Muscle layer of colon (tissue), 2 donors: ENCODE results near the gene CACNG1.

ENCODE experiments used
- H3K27ac ChIP-seq: one replicate; pipeline ENCODE4 v1.7.0; 2013; ENCODE audit warnings: low read depth, mild to moderate bottlenecking, low read length, moderate library complexity
- H3K27me3 ChIP-seq, 2 donors: one replicate each; pipeline ENCODE4 v1.7.0; 2013; ENCODE audit warnings: low read length in 2 of 2, mild to moderate bottlenecking in 2 of 2; ENCODE audit not compliant: insufficient read depth in 2 of 2, control insufficient read depth in 1 of 2
- H3K36me3 ChIP-seq: one replicate; pipeline ENCODE4 v1.7.0; 2013; ENCODE audit warnings: mild to moderate bottlenecking, low read length; ENCODE audit not compliant: insufficient read depth
- H3K4me1 ChIP-seq: one replicate; pipeline ENCODE4 v1.7.0; 2013; ENCODE audit warnings: mild to moderate bottlenecking, low read length; ENCODE audit not compliant: insufficient read depth
- H3K4me3 ChIP-seq, 2 donors: one replicate each; pipeline ENCODE4 v1.7.0; 2013; ENCODE audit warnings: low read length in 2 of 2, low read depth in 1 of 2, mild to moderate bottlenecking in 1 of 2, moderate library complexity in 1 of 2
- H3K9ac ChIP-seq: one replicate; pipeline ENCODE4 v1.7.0; 2013; ENCODE audit warnings: low read length
- H3K9me3 ChIP-seq: one replicate; pipeline ENCODE4 v1.7.0; 2013; ENCODE audit warnings: mild to moderate bottlenecking, low read length
- donor health status: abdominal sarcoma.
- donor health status: Adenocarcinoma of cecum.

Gene CACNG1

DNA sequence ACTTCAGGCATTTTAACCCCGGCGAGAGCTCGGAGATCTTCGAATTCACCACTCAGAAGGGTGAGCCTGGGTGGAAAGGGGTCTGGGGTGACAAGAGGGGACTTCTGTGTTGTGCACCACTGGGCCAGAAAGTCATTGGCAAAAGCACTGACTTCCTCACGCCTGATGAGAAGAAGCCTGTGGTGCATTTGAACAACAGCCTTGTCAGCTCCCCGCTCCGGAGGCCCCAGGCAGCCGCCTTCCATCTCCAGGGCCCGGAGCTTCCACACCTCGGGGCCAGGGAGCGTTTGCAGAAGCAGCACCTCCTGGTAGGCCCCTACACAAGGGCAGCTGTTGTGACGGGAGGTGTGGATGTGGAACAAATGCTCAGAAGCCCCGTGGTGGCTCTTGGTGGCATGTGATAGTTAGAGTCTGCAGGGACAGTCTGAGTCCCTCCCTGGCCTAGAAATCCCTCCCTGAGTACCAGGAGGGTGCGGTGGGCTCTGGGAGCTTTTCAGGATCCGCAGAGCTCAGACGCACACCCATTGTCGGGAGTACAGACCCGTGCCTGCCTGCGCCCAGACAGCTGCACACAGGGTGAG, 9.7 kb downstream of the CACNG1 start:
- H3K27ac ChIP-seq = no peak overlapping the region
- H3K4me1 ChIP-seq = no peaks in the 10 kb centered on the region
- no peak overlapping the region for H3K4me3 ChIP-seq
- H3K36me3 ChIP-seq = no peaks in the 10 kb centered on the region
- no peak overlapping the region for H3K9ac ChIP-seq
- H3K27me3 ChIP-seq = no peaks in the 10 kb centered on the region
- peaks cover 6% of the 10 kb centered on the region for H3K9me3 ChIP-seq

DNA sequence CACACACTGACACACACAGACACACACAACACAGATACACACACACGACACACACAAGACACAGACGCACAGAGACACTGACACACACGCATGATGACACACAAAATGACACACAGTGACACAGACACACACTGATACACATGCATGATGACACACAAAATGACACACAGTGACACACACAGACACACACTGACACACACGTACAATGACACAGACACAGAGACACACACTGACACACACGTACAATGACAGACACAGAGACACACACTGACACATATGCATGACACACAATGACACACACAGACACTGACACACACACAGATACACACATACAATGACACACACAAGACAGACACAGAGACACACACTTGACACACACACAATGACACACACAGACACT, 10.3 kb downstream of the CACNG1 start:
- Histone ChIP-seq H3K27ac (no peak overlapping the region), H3K36me3 (no peaks in the 10 kb centered on the region), H3K27me3 (no peaks in the 10 kb centered on the region), H3K4me3 (no peak overlapping the region), H3K9ac (no peak overlapping the region), H3K4me1 (no peaks in the 10 kb centered on the region), H3K9me3 (peaks cover 2% of the 10 kb centered on the region)

DNA sequence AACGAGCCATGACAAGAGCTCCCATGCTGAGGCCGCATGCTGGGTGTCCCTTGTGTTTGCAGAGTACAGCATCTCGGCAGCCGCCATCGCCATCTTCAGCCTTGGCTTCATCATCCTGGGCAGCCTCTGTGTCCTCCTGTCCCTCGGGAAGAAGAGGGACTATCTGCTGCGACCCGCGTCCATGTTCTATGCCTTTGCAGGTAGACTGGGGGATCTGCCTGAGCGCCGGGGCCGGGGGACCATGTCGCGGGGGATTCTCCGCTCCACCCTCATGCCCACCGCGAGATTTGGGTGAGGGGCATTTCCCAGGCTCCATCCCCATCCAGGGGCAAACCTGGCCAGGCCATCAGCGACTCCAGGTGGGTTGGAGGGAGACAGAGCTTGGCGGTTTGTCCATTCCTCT, 10.7 kb downstream of the CACNG1 start:
- Histone ChIP-seq H3K9ac (no peak overlapping the region), H3K27me3 (no peaks in the 10 kb centered on the region), H3K4me1 (no peaks in the 10 kb centered on the region), H3K9me3 (no peaks in the 10 kb centered on the region), H3K36me3 (no peaks in the 10 kb centered on the region), H3K4me3 (no peak overlapping the region), H3K27ac (no peak overlapping the region)

DNA sequence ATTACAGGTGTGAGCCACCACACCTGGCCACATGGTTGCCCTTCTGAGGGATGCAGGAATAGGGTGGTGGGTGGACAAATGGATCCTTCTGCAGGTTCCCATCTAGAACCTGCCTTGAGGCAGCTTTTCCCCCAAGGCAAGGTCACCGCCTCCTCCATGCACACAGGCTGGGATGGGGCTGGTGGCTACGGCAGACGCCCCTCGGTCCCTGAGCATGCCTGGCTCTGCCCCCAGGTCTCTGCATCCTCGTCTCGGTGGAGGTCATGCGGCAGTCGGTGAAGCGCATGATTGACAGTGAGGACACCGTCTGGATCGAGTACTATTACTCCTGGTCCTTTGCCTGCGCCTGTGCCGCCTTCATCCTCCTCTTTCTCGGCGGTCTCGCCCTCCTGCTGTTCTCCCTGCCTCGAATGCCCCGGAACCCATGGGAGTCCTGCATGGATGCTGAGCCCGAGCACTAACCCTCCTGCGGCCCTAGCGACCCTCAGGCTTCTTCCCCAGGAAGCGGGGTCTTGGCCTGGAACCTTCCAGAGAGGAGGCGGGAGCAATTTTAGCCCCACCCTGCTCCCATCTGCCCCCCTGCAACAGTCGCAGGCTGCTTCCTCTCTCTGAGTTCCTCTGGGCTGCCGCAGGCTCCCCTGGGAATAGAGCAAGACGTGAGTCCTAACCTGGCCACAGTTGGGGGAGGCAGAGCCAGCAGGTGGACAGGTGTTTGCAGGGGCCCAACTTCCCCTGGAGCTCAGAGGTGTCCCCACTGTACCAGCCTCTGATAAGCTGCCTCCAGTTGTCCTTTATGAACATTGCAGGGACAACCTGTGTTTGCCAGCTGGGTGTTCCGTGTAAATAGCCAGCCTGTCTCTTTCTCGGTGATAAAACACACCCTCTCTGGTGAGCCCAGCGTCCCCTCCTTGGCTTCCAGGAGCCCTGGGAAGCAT, 11.7 kb downstream of the CACNG1 start:
- H3K4me3 ChIP-seq = no peak overlapping the region
- H3K36me3 ChIP-seq = no peaks in the 10 kb centered on the region
- no peaks in the 10 kb centered on the region for H3K4me1 ChIP-seq
- no peaks in the 10 kb centered on the region for H3K9me3 ChIP-seq
- H3K27me3 ChIP-seq = no peaks in the 10 kb centered on the region
- H3K9ac ChIP-seq = no peak overlapping the region
- no peak overlapping the region for H3K27ac ChIP-seq

DNA sequence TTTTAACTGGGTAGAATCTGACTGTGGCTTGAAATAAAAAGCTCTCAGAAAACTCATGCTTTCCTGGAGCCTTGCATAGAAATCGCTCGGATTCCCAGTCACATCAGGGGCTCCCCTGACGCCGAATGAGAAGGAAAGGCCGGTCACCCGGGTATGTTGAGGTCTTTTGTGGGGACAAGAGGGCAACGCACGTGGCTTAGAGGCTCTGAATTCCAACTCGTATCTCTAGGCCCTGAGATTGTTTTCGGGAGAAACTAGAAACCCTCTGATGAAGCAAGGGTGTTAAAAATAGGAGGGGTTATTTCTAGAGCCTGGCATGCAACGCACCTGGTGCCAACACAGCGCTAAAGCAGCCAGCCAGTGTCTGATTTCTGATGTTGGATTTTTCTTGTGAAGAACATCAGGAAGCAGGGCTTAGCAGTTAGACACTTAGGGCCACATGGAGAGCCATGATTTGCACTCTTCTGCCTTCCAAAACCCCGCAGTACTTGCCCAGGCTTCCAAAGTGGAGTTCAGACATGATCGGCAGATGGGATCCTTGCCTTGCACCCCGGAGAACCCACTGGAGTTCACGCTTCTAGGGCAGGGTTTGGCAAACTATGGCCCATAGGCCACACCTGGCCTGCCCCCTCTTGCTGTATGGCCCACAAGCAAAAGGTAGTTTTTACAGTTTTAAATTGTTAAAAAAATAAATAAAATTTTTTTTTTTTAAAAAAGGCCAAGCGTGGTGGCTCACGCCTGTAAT, 12.6 kb downstream of the CACNG1 start:
- Histone ChIP-seq H3K36me3 (no peaks in the 10 kb centered on the region), H3K27me3 (no peaks in the 10 kb centered on the region), H3K4me3 (no peak overlapping the region), H3K9ac (no peak overlapping the region), H3K27ac (no peak overlapping the region), H3K4me1 (no peaks in the 10 kb centered on the region), H3K9me3 (no peaks in the 10 kb centered on the region)

DNA sequence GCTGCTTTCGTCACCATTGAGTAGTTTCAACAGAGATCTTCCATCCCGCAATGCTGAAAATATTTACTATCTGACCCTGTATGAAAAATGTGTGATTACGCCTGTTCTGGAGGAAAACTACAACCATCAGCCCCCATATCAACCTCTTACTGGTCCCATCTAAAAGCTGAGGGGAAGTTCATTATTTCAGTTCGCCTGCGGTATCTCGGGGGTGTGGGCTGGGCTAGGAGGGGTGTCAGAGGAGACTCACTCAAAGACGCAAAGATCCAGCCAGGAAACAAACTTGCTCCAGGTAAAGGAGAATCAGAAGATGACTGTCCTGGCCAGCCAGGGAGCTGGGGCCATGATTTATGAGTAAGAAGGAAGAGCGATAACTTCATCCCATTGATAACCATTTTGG, 13.7 kb downstream of the CACNG1 start:
- Histone ChIP-seq H3K9me3 (no peaks in the 10 kb centered on the region), H3K4me3 (no peak overlapping the region), H3K27me3 (no peaks in the 10 kb centered on the region), H3K9ac (no peak overlapping the region), H3K36me3 (no peaks in the 10 kb centered on the region), H3K4me1 (no peaks in the 10 kb centered on the region), H3K27ac (no peak overlapping the region)

DNA sequence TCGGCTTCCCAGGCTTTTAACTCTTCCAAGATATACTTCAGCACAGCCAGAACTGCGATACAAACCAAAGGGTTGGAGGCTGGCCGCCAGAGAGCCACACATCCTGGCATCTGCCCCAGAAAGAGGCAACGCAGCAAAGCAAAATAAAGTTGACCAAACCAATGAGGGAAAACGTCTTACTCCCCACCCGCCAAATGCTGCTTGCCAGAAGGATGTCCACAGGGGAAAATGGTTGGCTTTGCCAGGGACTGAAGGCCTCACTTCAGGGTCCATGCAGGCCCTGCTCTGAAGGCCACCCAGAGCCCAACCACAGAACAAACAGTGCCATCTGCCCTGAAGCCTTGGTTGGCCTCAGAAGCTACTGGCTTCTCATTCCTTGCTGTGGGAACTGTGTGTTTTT, 15.0 kb downstream of the CACNG1 start:
- no peak overlapping the region for H3K4me3 ChIP-seq
- no peak overlapping the region for H3K27ac ChIP-seq
- no peaks in the 10 kb centered on the region for H3K27me3 ChIP-seq
- no peaks in the 10 kb centered on the region for H3K4me1 ChIP-seq
- no peaks in the 10 kb centered on the region for H3K36me3 ChIP-seq
- H3K9me3 ChIP-seq = no peaks in the 10 kb centered on the region
- H3K9ac ChIP-seq = no peak overlapping the region

DNA sequence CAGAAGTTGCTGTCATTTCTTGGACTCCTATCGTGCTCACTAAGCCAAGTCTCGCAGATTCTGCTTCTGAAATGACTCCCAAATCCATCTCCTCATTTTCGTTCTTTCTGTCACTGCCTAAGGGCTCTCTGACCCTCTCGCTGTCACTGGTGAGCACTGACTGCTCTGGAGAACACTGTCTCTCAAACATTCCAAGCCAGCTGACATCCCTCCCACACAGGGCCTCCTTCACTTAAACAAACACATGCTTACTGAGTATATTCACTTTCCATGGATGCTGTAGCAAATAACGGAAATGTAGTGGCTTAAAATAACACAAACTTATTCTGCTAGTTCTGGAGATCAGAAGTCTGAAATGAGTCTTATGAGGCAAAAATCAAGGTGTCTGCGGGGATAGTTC, 18.8 kb downstream of the CACNG1 start:
- H3K4me3 ChIP-seq = no peak overlapping the region

DNA sequence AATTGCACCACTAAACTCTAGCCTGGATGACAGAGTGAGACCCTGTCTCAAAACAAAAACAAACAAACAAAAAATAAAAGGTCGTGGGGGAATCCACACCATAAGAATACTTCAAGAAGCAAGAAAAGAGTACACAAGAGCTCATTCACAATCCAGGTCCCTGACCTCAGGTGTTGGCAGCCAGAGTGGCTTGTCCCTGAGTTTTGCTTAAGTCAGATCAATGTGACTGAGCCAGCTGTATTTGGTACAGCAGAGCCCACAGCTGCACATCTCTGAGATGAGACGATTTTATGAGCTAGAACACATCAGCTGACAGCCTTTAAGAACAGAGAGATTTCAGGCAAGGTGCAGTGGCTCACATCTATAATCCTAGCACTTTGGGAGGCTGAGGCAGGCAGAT, 22.4 kb downstream of the CACNG1 start:
- Histone ChIP-seq H3K9me3 (no peaks in the 10 kb centered on the region), H3K27ac (no peak overlapping the region), H3K9ac (no peak overlapping the region), H3K4me1 (no peaks in the 10 kb centered on the region), H3K4me3 (no peak overlapping the region), H3K27me3 (no peaks in the 10 kb centered on the region), H3K36me3 (no peaks in the 10 kb centered on the region)

More for the DNA sequence above, 18.8 kb downstream of the CACNG1 start:
- Histone ChIP-seq H3K36me3 (no peaks in the 10 kb centered on the region), H3K9me3 (no peaks in the 10 kb centered on the region), H3K9ac (no peak overlapping the region), H3K4me1 (no peaks in the 10 kb centered on the region), H3K27me3 (no peaks in the 10 kb centered on the region), H3K27ac (no peak overlapping the region)

DNA sequence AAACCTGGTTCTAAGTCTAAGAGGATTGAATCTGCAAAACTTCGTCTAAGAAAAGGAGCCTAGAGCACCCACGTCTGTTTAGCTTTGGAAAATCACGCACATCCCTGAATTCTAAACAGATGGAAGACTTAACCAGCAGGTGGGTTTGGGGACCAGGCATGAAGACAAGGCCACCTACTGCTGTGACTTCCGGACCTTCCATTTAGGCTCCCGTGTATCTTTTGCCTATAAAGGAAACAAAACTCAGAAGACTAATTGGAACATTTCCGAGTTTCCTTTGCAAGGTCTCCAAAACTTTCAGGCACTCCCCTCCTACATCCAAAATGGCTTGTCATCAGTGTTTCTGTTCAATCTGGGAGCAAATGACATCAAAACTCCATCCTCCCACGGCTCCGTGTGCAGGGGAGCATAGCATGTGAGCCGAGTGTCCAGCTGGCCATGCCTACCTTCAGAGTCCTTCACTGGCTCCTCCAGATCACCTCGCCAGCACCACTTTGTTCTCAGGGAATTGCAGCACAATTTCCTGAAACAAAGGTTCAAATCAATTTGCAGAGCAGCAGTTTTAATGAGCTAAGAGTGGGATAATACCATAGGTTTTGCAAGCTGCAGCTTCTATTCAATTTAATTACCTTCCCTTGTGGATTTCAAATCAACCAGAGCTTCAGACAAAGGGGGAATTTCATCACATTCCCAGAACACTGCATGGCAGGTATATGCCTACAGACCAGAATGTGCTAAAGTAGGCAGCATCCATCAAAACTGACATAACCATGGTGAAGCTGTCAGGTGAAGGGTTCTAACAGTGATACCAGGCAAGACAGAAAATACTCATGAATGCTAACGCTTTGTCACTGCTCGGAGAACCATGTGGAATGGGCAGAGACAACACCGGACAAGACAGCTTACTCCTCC, 23.5 kb downstream of the CACNG1 start:
- Histone ChIP-seq H3K9me3 (no peaks in the 10 kb centered on the region), H3K9ac (no peak overlapping the region), H3K4me1 (no peaks in the 10 kb centered on the region), H3K4me3 (no peak overlapping the region), H3K27ac (no peak overlapping the region), H3K36me3 (no peaks in the 10 kb centered on the region), H3K27me3 (no peaks in the 10 kb centered on the region)

DNA sequence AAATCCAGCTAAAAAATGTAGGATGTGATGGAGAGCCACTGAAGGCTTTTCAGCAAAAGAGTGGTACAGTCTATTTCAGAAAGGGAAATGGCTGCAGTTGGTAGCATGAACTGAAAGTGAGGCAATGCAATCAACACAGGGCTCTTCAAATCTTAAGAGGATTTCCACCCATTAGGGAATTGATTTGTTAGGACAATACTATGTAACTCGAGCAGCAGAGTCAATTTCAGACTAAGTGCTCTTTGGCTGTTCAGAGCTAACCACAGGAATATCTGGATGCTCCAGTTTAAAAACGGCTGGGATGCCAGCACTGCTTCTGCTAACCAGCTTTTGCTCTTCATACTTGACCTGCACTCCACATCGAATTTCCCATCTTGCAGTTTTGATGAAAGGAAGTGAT, 24.6 kb downstream of the CACNG1 start:
- Histone ChIP-seq H3K9me3 (no peaks in the 10 kb centered on the region), H3K4me1 (no peaks in the 10 kb centered on the region), H3K27ac (no peak overlapping the region), H3K9ac (no peak overlapping the region), H3K36me3 (no peaks in the 10 kb centered on the region), H3K4me3 (no peak overlapping the region), H3K27me3 (no peaks in the 10 kb centered on the region)
